ENCODE results near the gene SEC24C.

SEC24C gene

GRCh38 chr10:73796766-73797165 is 52.6 kb downstream of the SEC24C start:
- no peak for DNase-seq

GRCh38 chr10:73797324-73798025 is 53.3 kb downstream of the SEC24C start:
- DNase-seq, result no peak

- no peak for DNase-seq
Observed at GRCh38 chr10:73798087-73798486, 53.9 kb downstream of the SEC24C start.

- no peak for DNase-seq
Observed at GRCh38 chr10:73798927-73799560, 54.9 kb downstream of the SEC24C start.

- no peak for DNase-seq
Observed at GRCh38 chr10:73799899-73800559, 55.9 kb downstream of the SEC24C start.

GRCh38 chr10:73800560-73801252 is 56.5 kb downstream of the SEC24C start:
- no peak for DNase-seq

GRCh38 chr10:73801253-73801590 is 57.0 kb downstream of the SEC24C start:
- no peak for DNase-seq

GRCh38 chr10:73802276-73802991 is 58.3 kb downstream of the SEC24C start:
- DNase-seq, result no peak

GRCh38 chr10:73803680-73804286 is 59.6 kb downstream of the SEC24C start:
- no peak for DNase-seq

GRCh38 chr10:73806176-73806950 is 62.2 kb downstream of the SEC24C start:
- no peak for DNase-seq

- no peak for DNase-seq
Observed at GRCh38 chr10:73807471-73807870, 63.3 kb downstream of the SEC24C start.

GRCh38 chr10:73808021-73808815 is 64.0 kb downstream of the SEC24C start:
- DNase-seq, result no peak

GRCh38 chr10:73809061-73809818 is 65.1 kb downstream of the SEC24C start:
- DNase-seq, result no peak

GRCh38 chr10:73810358-73810734 is 66.2 kb downstream of the SEC24C start:
- DNase-seq, result no peak

GRCh38 chr10:73810735-73811465 is 66.7 kb downstream of the SEC24C start:
- DNase-seq, result no peak

- DNase-seq, result no peak
Observed at GRCh38 chr10:73812657-73813056, 68.5 kb downstream of the SEC24C start.

GRCh38 chr10:73813333-73813732 is 69.2 kb downstream of the SEC24C start:
- no peak for DNase-seq

GRCh38 chr10:73814276-73814895 is 70.2 kb downstream of the SEC24C start:
- no peak for DNase-seq

Measured in NCI-H2029 treated with DMSO at 0.1 percent for 48 hours (cell line).